ENCODE results near the gene LRRIQ4.

LRRIQ4 gene

DNA sequence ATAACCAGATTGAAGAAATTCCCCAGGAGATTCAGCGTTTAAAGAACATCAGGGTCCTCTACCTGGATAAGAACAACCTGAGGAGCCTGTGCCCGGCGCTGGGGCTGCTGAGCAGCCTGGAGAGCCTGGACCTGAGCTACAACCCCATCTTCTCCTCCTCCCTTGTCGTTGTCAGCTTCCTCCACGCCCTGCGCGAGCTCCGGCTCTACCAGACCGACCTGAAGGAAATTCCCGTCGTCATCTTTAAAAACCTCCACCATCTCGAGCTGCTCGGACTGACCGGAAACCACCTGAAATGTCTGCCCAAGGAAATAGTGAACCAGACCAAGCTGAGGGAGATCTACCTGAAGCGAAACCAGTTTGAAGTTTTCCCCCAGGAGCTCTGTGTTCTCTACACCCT lies 9.4 kb downstream of the LRRIQ4 start:
- no peak for DNase-seq (ENCODE audit: low read depth)
- no peak overlapping the region for H3K4me3 ChIP-seq (ENCODE audit: control insufficient read depth, low read depth, low read length)
- TF ChIP-seq, protein P1, sequence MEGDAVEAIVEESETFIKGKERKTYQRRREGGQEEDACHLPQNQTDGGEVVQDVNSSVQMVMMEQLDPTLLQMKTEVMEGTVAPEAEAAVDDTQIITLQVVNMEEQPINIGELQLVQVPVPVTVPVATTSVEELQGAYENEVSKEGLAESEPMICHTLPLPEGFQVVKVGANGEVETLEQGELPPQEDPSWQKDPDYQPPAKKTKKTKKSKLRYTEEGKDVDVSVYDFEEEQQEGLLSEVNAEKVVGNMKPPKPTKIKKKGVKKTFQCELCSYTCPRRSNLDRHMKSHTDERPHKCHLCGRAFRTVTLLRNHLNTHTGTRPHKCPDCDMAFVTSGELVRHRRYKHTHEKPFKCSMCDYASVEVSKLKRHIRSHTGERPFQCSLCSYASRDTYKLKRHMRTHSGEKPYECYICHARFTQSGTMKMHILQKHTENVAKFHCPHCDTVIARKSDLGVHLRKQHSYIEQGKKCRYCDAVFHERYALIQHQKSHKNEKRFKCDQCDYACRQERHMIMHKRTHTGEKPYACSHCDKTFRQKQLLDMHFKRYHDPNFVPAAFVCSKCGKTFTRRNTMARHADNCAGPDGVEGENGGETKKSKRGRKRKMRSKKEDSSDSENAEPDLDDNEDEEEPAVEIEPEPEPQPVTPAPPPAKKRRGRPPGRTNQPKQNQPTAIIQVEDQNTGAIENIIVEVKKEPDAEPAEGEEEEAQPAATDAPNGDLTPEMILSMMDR (conservative IDR thresholded peaks at IDR 0.05; ENCODE audit: control insufficient read depth, insufficient read depth, low read depth, low read length): no peak

DNA sequence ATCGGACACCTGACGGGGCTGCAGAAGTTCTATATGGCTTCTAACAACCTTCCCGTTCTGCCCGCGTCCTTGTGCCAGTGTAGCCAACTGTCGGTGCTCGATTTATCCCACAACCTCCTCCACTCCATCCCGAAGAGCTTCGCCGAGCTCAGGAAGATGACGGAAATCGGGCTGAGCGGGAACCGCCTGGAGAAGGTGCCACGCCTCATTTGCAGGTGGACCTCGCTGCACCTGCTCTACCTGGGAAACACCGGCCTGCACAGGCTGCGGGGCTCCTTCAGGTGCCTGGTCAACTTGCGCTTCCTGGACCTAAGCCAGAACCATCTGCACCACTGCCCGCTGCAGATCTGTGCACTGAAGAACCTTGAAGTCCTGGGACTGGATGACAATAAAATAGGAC lies 9.9 kb downstream of the LRRIQ4 start:
- TF ChIP-seq, protein P1 (conservative IDR thresholded peaks at IDR 0.05; ENCODE audit: control insufficient read depth, insufficient read depth, low read depth, low read length): no peak
- no peak for DNase-seq (ENCODE audit: low read depth)
- no peak overlapping the region for H3K4me3 ChIP-seq (ENCODE audit: control insufficient read depth, low read depth, low read length)

DNA sequence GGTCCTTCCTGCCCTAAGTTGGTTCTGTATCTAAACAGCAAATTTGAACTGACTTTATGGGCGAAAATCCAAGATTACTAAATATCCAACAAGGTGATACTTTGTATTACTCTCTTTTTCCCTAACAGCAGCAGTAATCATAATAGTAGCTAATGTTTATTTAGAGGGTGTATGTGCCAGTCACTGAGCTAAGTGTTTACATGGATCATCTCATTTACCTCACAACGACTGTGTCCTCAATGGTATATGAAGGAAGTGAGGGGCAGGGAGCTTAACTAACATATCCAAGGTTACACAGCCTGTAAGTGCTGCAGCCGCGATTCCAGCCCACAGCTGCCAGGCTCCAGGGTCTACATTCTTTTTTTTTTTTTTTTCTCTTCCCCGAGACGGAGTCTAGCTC lies 10.3 kb downstream of the LRRIQ4 start:
- DNase-seq (ENCODE audit: low read depth): no peak
- TF ChIP-seq, protein P1 (conservative IDR thresholded peaks at IDR 0.05; ENCODE audit: control insufficient read depth, insufficient read depth, low read depth, low read length): no peak
- no peak overlapping the region for H3K4me3 ChIP-seq (ENCODE audit: control insufficient read depth, low read depth, low read length)

DNA sequence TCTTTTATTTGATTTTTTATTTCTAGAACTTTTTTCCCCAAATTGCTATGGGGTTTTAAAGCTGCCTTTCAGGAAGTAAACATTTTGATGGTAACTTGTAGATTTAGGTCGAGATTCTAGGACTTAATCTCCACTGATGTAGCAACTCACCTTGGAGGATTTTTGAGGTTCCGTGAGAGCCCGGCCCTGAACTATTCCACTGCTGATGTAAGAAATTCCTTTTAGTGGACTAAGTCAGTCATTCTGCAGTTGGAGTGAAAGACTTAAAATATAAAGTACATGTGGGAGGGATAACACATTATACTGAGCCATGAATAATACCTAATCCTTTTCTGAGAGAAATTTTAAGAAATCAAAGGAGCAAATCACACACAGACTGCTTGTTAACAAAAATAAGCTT lies 12.6 kb downstream of the LRRIQ4 start:
- TF ChIP-seq, protein P1 (conservative IDR thresholded peaks at IDR 0.05; ENCODE audit: control insufficient read depth, insufficient read depth, low read depth, low read length): no peak
- DNase-seq (ENCODE audit: low read depth): no peak
- H3K4me3 ChIP-seq (ENCODE audit: control insufficient read depth, low read depth, low read length): no peak overlapping the region

DNA sequence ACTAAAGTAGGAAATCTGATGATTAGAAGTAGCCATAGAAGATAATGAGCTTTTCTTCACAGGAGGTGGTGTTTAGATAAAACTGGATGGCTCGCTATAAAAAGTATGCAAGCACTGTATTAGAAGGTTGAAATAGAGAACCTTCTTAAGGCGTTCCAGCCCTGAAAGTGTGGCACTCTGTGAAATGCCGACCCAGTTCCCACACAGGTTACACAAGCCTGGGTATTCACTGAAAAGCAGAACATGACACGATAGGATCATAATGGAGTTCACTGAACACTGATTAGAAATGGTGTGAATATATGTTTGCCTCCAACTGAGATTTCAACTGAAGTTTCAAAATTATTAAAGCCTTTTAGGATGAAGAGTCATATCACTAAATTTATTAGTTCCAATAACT lies 15.0 kb downstream of the LRRIQ4 start:
- no peak overlapping the region for H3K4me3 ChIP-seq (ENCODE audit: control insufficient read depth, low read depth, low read length)
- TF ChIP-seq, protein P1 (conservative IDR thresholded peaks at IDR 0.05; ENCODE audit: control insufficient read depth, insufficient read depth, low read depth, low read length): no peak
- DNase-seq (ENCODE audit: low read depth): no peak

DNA sequence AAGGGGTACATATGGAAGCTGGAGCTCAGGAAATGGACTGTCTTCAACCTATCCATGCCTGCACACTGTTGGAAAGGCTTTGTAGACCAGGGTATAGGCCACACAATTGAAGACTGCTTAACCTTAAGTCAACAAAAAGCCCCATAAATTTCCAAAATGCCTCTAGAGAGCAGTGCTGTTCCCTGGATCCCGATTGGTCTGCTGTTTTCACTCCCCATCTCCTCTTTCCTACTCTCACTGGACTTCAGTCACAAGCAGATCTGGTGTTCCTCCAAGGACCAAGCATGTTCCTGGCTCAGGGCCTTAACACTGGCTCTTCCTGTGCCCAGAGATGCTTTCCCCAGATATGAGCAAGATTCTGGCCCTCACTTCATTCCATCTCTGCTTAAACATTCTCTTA lies 22.9 kb downstream of the LRRIQ4 start:
- H3K4me3 ChIP-seq (ENCODE audit: control insufficient read depth, low read depth, low read length): no peak overlapping the region
- TF ChIP-seq, protein P1 (conservative IDR thresholded peaks at IDR 0.05; ENCODE audit: control insufficient read depth, insufficient read depth, low read depth, low read length): no peak
- no peak for DNase-seq (ENCODE audit: low read depth)

Data from fibroblast of mammary gland (primary cell).